HG03139 (cell line): ENCODE data around the gene SELENOI.
"Not testable (repeated sequence)": the region's sequence is repeated elsewhere in the genome, so short reads cannot be mapped to it uniquely, and the experiment has no call there.

Experiments used
- ATAC-seq: cut with Tn5 transposase; IDR thresholded peaks from one replicate; pipeline ENCODE4 v1.9.1; 2021; ENCODE audit not compliant: unreplicated experiment

SELENOI gene

DNA sequence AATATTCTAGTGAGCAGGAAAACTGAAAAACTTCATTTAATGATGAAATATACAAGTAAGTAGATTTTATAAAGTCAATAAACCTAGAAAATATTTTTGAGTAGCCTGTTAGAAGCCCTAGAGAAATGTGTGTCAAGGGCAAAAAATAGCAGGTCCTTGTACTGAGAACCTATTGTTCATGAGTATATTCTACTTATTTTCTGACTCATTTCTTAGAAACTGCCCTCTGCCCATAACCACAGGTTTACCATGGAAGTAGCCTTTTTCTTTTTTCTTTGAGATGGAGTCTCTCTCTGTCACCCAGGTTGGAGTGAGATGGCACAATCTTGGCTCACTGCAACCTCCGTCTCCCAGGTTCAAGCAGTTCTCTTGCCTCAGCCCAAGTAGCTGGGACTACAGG is 19.4 kb upstream of the SELENOI start:
- ATAC-seq = no peak

DNA sequence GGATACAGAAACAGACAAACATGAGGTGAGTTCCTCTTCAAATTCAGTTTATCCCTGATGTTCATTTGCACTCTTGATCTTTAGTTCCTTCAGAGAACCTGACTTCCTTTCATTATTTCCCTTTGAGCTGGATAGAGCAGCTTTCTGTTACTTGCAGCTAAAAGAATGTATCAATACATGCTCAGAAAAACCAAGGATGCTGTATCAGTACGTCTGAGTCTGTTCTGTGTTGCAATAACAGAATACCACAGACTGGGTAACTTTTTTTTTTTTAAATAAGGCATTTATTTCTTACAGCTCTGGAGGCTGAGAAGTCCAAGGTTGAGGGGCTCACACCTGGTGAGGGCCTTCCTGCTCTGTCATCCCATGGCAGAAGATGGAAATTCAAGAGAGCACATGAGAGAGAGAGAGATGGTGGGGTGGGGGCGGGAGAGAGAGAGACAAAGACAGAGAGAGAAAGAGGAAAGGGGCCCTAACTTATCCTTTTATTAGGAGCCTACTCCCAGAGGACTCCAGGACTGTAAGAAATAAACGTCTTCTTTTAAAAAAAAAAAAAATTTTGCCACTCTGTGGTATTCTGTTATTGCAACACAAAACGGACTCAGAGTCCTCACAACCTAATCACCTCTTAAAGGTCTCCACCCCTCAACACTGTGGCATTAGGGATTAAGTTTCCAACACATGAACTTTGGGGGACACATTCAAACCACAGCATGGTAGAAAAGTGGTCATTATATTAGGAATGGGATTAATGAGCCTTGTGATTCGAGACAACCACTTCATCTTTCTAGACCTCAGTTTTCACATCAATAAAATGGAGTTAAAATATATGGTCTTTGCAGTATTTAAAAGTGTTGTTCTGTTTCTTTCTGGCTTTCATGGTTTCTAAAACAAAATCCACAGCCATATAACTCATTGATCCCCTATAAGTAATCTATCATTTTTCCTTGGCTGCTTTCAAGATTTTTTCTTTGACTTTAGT is 18.4 kb upstream of the SELENOI start:
- no peak for ATAC-seq

DNA sequence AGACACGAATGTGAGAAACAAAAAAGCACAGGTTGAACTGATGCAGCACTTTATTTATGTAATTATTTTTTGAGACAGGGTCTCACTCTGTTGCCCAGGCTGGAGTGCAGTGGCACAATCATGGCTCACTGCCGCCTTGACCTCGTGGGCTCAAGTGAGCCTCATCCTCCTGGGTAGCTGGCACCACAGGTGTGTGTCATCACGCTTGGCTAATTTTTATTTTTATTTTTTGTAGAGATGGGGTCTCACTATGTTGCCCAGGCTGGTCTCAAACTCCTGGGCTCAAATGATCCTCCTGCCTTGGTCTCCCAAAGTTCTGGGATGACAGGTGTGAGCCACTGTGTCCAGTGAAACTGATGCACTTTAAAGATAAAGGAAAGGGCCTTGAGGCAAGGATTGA is 16.9 kb upstream of the SELENOI start:
- not testable (repeated sequence) for ATAC-seq

DNA sequence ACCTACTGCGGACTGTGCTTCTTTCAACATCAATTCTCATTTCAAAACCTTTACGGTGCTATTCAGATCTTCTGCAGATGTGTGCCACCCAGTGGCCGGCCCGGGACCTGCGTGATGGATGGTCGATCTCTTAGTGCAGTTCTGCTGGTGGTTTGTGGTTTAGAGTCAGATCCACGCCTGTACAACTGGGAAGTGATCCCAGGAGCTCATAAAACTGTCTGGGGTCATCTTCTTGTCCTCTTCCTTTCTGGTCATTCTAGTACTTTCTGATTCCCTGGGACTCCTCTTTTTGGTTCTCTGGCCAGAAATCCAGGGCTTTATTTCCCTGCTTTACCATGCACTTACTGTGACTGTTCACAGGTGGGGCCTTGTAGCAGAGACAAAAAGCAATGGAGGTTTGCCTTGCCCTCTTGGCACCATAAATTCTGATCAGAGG is 15.8 kb upstream of the SELENOI start:
- peak; percentile 71 for ATAC-seq

DNA sequence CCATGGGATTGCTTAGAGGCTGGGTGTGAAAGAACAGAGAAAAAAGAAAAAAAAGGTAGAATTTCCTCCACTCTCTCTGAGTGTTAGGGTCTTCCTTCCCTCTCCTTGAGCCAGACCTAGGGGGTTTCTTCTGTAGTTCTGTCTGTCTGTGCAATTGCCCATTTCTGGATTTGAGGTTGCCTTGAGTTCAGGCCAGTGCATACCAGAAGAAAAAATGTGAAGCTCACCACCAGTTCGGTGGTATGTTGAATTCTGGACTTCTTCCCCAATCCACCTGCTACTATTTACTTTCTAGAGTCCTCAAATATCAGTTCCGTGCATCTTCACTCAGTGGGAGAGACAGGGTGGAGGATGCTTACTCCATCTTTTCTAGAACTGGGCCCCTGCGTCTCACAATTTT is 15.3 kb upstream of the SELENOI start:
- ATAC-seq = no peak

DNA sequence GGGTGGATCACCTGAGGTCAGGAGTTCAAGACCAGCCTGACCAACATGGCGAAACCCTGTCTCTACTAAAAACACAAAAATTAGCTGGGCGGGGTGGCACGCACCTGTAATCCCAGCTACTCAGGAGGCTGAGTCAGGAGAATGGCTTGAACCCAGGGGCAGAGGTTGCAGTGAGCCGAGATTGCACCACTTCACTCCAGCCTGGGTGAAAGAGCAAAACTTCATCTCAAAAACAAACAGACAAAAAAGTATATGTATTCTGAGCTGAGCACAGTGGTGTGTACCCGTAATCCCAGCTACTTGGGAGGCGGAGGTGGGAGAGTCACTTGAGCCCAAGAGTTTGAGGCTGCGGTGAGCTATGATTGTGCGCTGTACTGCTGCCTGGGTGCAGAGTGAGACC is 14.6 kb upstream of the SELENOI start:
- not testable (repeated sequence) for ATAC-seq

DNA sequence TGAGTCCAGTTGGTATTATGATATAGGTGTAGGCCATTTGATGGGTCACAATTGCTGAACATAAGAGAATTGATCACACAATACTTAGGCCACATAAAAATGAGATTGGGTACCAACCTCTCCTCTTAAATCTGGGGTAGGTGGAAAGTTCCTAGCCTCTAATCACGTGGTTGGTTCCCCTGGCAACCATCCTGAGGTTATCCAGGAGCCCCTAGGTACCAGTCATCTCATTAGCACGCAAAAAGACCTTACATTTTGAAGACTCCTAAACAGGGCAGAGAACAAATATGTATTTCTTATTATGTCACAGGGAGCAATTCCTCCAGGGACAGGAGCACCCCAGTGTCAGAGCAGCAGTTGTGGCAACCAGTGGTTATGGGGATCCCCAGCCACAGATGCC is 12.7 kb upstream of the SELENOI start:
- ATAC-seq = no peak

DNA sequence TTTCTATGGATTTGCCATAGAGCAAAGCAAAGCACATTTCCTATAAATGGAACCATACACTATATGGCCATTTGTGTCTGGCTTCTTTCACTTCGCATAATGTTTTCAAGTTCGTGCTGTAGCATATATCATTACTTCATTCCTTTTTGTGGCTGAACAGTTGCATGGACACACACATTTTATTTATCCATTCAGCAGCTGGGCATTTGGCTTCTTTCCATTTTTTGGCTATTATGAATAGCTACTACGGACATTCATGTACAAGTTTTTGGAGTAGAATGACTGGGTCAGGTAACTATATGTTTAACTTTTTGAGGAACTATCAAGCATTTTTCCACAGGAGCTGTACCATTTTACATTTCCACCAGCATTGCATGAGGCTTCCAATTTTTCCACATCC is 10.7 kb upstream of the SELENOI start:
- no peak for ATAC-seq

DNA sequence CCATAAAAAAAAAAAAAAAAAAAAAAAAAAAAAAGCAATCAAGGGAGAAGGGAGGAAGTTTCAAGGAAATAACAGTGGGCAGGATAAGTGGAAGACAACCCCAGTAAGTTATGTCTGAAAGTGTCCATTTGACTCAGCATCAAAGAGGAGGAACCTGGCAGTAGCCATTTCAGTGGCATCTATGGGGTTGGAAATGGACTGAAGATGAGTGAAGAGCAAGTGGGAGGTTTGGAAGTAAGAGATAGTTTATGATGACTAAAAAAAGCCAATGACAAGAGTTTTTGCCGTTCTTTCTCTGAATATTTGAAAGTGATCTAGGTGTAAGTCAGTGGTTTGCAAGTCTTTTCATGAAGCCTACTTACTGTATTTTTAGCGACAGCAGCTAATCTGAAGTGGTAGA is 9.2 kb upstream of the SELENOI start:
- ATAC-seq = no peak

DNA sequence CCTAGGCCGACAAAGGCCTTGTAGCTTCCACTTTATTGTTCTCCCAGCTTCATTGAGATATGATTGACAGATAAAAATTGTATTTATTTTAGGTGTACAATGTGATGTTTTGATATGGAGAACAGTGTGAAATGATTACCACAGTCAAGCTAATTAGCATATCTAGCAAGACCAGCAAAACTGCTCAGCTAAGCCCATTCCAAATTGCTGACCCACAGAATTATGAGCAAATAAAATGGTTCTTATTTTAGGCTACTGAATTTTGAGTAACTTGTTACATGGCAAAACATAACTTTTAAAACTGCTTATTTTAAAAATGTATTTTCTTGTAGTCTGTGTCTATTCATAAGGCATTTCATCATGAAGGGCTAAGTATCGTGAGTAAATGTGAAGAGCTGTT is 8.6 kb upstream of the SELENOI start:
- no peak for ATAC-seq

DNA sequence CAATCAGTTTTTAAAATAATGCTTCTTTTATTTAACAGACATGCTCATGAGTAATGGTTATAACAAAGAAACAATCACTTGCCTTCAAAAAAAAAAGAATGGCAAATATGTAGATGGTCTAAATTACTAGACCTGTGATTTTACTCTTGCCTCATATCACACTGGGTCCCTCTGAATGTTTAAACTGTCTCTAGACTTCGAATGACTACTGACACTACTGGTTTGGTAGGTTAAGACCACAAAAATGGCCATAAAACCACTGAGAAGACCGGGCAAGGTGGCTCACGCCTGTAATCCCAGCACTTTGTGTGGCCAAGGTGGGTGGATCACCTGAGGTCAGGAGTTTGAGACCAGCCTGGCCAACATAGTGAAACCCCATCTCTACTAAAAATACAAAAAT is 5.1 kb upstream of the SELENOI start:
- no peak for ATAC-seq

DNA sequence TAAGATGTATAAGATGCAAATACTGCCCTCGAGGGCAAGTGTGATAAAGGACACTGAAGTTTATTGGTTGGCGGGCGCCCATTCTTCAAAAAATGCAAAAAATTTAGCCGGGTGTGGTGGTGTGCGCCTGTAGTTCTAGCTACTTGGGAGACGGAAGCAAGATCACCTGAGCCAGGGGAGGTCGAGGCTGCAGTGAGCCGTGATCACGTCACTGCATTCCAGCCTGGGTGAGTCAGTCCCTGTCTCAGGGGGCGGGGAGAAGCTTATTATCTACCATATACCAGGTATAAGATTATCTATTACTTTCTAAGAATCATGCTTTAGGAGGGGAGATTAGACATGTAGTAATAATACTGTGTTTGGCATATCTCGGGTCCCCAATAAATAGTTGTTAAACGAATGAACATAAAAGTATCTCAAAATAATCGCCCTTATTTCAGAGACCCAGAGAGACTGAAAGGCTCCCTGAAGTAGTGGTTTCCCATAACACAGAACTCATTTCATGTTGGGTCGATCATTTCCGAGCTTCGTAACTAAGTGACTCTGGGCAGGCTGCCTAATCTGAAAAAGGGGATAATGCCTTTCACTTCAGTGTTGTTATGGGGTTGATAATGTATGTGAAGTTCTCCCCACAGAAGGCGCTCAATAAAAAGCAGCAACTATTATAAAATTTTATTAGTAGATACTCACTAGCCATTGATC is 1.2 kb upstream of the SELENOI start:
- ATAC-seq = no peak

DNA sequence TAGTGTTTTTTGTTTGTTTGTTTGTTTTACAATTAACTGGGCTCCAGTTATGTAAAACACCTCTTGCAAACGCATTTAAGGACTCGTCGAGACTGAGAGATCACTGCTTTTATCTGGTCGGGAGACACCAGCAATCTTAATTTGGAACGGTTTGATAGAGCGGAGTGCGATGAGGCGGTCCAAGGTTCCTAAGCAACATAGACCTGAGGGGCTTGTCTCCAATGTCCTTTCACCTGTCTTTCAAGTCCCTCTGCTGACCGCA is 729 bp upstream of the SELENOI start:
- no peak for ATAC-seq

DNA sequence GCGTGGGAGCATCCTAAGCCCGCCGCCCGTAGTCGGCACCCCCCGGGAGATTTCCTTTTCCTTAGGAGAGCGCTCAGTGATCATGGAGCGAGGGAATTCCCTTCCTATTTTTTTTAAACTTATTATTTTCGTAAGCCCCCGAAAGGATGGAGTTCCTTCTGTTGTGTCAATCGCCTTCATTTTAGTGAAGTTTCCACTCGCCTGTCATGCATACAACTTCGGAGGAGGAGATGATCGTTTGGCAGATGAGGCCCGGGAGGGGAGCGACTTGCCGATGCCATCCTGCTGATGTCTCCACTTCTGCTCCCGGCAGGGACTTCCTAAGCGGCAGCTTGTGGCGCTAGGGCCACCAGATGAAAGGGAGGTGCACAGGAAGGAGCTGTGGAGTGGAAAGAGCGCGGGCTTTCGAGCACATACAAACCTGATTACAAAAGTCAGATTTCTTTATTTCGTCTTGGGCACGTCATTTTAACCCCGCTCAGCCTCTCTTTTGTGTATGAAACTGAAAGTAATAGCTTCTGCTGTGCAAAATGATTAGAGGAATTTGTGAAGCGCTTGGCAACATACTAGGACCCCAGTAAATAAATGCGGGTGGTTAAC is 611 bp downstream of the SELENOI start, which contains the start of gene ADGRF3:
ADGRF3 (minus strand) TSS at position 336 of the 600 bp plus-strand sequence. CDS start 555 bp downstream, outside the sequence.
- ATAC-seq = no peak

DNA sequence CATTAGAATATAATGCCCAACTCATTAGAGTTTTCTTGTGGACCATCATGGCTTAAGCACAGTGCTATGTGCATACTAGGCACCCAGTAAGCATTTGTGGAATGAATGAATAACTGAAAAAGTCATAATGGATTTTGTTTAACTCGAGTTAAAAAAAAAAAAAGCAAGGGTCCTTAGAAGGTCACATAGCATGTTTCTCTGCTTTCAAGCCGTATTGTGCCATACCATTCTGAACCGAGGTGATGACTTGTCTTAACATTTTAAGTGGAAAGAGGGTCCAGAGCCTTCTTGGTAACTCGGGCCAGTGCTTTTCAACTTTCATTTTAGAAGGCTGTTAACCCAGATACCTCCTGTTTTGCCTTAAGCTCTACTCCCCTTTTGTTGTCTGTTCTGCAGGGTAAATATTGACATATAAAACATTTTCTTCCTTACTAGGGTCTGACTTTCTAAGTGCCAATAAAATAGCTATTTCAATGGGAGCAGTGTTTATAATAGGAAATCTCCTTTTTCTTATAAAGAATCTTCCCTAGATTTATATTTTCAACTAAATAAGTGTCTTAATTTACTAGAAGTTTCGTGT is 1.4 kb downstream of the SELENOI start:
- ATAC-seq = no peak

DNA sequence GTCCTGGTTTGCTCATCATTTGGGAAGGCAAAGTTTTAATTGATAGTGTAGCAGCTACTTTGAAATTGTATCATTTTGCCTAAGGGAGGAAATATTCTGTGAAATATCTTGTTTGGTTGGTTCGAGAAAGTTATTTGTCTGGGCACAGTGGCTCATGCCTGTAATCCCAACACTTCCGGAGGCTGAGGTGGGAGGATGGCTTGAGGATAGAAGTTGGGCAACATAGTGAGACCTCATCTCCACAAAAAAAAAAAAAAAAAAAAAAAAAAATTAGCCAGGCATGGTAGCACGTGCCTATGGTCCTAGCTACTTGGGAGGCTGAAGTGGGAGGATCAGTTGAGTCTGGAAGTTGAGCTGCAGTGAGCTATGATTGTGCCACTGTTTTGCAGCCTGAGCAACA is 3.7 kb downstream of the SELENOI start:
- no peak for ATAC-seq

DNA sequence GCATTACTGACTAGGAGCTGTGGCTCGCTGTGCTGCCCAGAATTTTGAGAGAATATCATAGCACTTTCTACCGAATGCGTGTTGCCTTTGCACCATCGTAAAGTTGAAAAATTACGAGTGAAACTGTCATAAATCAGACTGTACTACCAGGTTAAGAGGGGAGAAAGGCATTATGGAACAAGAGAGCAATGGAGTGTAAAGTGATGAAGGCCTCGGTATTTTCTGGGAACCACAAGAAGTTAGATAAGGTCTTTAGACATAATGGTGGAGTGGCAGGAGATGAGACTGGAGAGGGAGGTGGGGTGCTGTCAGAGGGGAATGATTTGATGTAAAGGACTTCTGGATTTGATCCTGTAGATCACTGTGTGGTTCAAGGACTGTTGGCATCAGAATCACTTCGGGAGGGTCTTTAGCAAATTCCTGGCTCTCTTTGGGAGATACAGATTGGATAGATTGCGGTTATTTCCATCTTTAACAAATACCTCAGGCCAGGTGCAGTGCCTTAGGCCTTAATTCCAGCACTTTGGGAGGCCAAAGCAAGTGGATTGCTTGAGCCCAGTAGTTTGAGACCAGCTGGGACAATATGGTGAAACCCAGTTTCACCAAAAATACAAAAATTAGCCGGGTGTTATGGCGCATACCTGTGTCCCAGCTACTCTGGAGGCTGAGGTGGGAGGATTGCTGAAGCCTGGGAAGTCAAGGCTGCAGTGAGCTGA is 5.6 kb downstream of the SELENOI start:
- no peak for ATAC-seq

DNA sequence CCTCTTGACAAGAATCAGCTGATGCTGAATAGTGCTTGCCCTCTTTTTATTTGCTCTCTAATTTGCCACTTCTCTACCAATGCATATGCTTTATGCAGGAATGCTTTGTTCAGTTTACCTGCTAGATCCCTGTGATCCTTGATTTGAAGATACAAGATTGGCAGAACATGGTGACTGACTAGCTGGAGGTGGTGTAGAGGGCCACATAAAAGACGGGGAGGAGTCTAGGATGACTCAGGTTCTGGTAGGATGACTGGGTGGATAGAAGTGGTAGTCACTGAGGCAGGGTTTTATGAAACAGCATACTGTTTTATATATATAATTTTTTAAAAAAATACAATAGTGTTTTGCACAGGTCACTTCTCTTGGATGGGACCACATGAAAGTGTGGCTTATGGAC is 6.9 kb downstream of the SELENOI start:
- ATAC-seq = no peak

DNA sequence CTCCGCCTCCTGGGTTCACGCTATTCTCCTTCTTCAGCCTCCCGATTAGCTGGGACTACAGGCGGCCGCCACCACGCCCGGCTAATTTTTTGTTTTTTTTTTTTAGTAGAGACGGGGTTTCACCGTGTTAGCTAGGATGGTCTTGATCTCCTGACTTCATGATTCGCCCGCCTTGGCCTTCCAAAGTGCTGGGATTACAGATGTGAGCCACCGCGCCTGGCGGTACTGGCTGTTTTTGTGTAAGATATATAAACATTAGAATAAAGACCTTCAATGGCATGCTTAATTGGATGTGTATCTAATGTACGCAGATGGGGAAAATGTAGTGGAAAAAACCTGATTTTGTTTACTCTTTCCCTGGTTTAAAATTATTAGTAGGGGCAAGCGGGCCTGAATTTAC is 8.5 kb downstream of the SELENOI start:
- not testable (repeated sequence) for ATAC-seq

DNA sequence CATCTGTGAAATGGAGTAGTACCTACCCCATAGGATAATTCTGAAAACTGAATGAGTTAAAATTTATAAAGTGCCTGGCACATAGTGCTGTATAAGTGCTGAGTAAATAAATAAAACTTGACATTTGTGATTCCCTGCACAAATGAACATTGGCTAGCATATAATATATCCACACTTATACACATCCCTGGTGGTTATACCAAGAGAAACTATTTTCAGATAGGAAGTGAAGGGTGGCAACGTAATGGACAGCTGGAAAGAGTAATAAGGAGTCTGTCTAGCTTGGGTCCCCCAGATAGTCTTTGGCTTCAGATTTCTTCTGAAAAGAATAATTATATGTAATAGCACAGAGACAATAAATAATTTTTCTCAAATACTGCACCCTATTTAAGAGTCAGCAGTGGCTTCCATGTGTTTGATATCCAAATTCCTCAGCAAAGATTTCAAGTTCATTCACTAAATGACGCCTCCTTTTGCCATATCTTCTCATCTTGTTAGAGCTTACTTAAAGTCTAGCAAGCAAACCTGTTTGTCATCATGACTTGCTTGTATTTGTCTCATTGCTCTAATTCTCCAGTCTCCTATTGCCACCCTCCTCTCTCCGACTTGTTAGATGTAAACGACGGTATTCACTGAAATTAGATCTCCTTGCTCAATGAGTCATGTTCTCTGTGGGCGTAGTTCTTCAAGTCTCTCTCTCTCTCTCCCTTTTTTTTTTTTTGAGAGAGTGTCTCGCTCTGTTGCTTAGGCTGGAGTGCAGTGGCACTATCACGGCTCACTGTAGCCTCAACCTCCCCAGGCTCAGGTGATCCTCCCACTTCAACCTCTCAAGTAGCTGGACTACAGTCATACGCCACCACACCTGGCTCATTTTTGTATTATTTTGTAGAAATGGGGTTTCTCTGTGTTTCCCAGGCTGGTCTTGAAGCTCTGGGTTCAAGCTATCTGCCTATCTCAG is 9.4 kb downstream of the SELENOI start:
- no peak for ATAC-seq
